Measurements from ENCODE around the gene FAP.

DNA sequence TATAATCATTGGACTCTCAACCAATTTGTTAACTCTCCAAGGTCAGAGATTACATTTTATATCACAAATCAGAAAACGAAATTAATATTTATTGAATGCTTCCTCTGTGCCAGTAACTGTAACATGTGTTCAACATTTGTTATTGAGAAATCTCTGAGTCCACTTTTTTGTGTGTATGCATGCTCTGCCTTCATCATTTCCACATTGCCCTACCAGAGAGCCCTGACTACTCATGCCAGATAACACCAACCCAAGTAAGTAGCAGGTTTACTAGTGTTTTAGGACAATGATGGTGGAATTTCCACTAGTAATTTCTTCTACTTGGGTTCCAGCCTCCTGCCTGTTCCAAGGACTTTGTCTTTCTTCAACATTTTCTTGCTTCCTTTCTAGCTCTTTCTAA is 14.2 kb upstream of the FAP start:
- no peak for TF ChIP-seq EZH2 (IDR thresholded peaks at IDR 0.05; ENCODE audit: low read length, unreplicated experiment)
- TF ChIP-seq, protein P1, sequence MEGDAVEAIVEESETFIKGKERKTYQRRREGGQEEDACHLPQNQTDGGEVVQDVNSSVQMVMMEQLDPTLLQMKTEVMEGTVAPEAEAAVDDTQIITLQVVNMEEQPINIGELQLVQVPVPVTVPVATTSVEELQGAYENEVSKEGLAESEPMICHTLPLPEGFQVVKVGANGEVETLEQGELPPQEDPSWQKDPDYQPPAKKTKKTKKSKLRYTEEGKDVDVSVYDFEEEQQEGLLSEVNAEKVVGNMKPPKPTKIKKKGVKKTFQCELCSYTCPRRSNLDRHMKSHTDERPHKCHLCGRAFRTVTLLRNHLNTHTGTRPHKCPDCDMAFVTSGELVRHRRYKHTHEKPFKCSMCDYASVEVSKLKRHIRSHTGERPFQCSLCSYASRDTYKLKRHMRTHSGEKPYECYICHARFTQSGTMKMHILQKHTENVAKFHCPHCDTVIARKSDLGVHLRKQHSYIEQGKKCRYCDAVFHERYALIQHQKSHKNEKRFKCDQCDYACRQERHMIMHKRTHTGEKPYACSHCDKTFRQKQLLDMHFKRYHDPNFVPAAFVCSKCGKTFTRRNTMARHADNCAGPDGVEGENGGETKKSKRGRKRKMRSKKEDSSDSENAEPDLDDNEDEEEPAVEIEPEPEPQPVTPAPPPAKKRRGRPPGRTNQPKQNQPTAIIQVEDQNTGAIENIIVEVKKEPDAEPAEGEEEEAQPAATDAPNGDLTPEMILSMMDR (conservative IDR thresholded peaks at IDR 0.05; ENCODE audit: low read depth, low read length) = no peak
- TF ChIP-seq EZH2phosphoT487 (IDR thresholded peaks at IDR 0.05; ENCODE audit: borderline replicate concordance, low read length) = no peak
